Myometrial cell (primary cell): Measurements from ENCODE around the gene OR4K14. TPM values are rescaled to one million over a fixed set of nuclear protein-coding genes. Genes with fewer than 3 reads are reported as not detected.

Source experiments
- total RNA-seq: library from RNA; depleted of rRNA; stranded (reverse); fragments of >200 nt; gene quantifications from 2 replicates; pipeline ENCODE4 v1.2.3, GENCODE V29; 2015

OR4K14 gene, protein sequence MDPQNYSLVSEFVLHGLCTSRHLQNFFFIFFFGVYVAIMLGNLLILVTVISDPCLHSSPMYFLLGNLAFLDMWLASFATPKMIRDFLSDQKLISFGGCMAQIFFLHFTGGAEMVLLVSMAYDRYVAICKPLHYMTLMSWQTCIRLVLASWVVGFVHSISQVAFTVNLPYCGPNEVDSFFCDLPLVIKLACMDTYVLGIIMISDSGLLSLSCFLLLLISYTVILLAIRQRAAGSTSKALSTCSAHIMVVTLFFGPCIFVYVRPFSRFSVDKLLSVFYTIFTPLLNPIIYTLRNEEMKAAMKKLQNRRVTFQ
- total RNA-seq: not detected in 2 replicates

GRCh38 chr14:20019257-20019865 lies at the start of gene OR4K14:
Gene OR4K14 (minus strand): TSS chr14:20019307. CDS start chr14:20015193, 4,114 bp downstream.

DNA sequence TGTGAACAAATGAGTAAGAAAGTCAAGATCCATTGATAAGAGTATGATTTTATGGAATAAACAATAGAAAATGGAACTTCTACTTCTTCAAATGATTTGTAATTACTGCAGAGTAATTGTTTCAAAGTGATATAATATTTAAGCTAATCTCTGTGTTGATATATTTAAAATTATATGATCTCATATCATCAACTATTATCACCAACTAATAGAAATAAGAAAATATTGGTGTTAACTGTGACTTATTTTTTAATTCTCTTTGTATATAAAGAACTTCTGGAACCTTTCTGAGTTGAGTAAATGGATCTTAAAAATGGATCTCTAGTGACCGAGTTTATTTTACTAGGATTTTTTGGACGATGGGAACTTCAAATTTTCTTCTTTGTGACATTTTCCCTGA lies 40.6 kb upstream of the OR4K14 start, which contains the start of gene OR4L1:
OR4L1 (plus strand) TSS at position 301 of the 400 bp plus-strand sequence; CDS start at position 301, 0 bp downstream.

DNA sequence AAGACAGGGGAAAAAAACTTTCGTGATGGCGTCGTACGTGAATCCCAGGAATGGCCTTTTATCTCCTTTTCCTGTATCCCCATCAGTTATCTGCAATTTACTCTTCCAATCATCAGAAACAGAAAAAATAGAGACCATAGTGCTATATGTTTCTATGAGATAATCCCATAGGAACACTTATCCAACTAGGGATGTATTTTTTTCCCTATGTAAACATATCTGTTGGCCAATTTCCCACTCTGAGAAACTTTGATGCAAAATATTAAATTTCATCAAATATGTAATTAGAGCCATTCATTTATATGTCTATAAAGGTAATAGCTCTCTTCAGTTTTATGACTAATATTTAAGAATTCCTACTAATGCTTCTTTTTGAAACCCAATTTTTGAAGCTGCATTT lies 16.8 kb upstream of the OR4K14 start, which contains the start of gene OR4K13:
OR4K13 (minus strand) TSS at position 101 of the 400 bp plus-strand sequence. CDS start 1,280 bp downstream, outside the sequence.

GRCh38 chr14:20001863-20002262 lies 17.2 kb downstream of the OR4K14 start, which contains the start of gene OR4Q2:
Gene OR4Q2 (plus strand): TSS chr14:20002163.

DNA sequence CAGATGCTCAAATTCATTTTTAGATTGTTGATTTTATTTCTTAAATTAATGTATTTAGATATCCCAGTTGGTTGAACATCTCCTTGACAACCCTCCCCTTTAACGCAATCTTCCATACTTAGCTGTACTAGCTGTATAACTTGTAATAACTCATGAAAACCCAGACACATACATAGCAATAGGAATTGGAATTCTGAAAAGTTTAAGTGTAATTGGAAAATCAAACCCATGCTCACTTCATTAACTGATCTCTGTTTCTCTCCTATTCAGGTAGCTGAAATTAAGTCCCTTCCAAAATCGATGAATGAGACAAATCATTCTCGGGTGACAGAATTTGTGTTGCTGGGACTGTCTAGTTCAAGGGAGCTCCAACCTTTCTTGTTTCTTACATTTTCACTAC lies 43.8 kb downstream of the OR4K14 start, which contains the start of gene OR4K15:
OR4K15 (plus strand) TSS at position 301 of the 400 bp plus-strand sequence; CDS start at position 301, 0 bp downstream.

Other genes with a start within 250 kb of the OR4K14 start
- not detected in 2 replicates for gene OR4M1, start 245.8 kb downstream of the OR4K14 start, total RNA-seq
- gene OR4N2, start 215.5 kb downstream of the OR4K14 start, total RNA-seq: not detected in 2 replicates
- gene OR4K2, start 144.2 kb downstream of the OR4K14 start, total RNA-seq: not detected in 2 replicates
- not detected in 2 replicates for gene OR4K5, start 98.7 kb downstream of the OR4K14 start, total RNA-seq
- gene OR4K1, start 88.4 kb downstream of the OR4K14 start, total RNA-seq: not detected in 2 replicates
- gene OR4K15, start 43.7 kb downstream of the OR4K14 start, total RNA-seq: not detected in 2 replicates
- not detected in 2 replicates for gene OR4Q2, start 17.1 kb downstream of the OR4K14 start, total RNA-seq
- not detected in 2 replicates for gene OR4K13, start 16.7 kb upstream of the OR4K14 start, total RNA-seq
- gene OR4L1, start 40.7 kb upstream of the OR4K14 start, total RNA-seq: not detected in 2 replicates
- gene OR4K17, start 91.4 kb upstream of the OR4K14 start, total RNA-seq: not detected in 2 replicates
- not detected in 2 replicates for gene OR4N5, start 119.5 kb upstream of the OR4K14 start, total RNA-seq
- not detected in 2 replicates for gene OR11G2, start 171.6 kb upstream of the OR4K14 start, total RNA-seq
- gene OR11H6, start 204.4 kb upstream of the OR4K14 start, total RNA-seq: not detected in 2 replicates
- gene OR11H7, start 209.7 kb upstream of the OR4K14 start, total RNA-seq: not detected in 2 replicates
- gene OR11H4, start 220.0 kb upstream of the OR4K14 start, total RNA-seq: not detected in 2 replicates